GM10847 (cell line): ENCODE results near the gene LHFPL2.

Experiments used
- POLR2A ChIP-seq: IDR thresholded peaks from 2 replicates; pipeline ENCODE4 v1.6.1; 2011; ENCODE audit not compliant: insufficient read length; ENCODE audit errors: extremely low read depth

The LHFPL2 gene

GRCh38 chr5:78496373-78496772 is 152.2 kb downstream of the LHFPL2 start:
- no peak for TF ChIP-seq POLR2A

- TF ChIP-seq POLR2A: no peak
Observed at GRCh38 chr5:78495800-78496199, 152.8 kb downstream of the LHFPL2 start.

- no peak for TF ChIP-seq POLR2A
Observed at GRCh38 chr5:78492650-78493049, 155.9 kb downstream of the LHFPL2 start.

- TF ChIP-seq POLR2A: no peak
Observed at GRCh38 chr5:78492224-78492623, 156.3 kb downstream of the LHFPL2 start.

- TF ChIP-seq POLR2A: no peak
Observed at GRCh38 chr5:78490709-78491485, 157.7 kb downstream of the LHFPL2 start.

GRCh38 chr5:78487846-78488245 is 160.7 kb downstream of the LHFPL2 start:
- TF ChIP-seq POLR2A: no peak

- TF ChIP-seq POLR2A: no peak
Observed at GRCh38 chr5:78486218-78486617, 162.4 kb downstream of the LHFPL2 start.

- TF ChIP-seq POLR2A: no peak
Observed at GRCh38 chr5:78483809-78484521, 164.6 kb downstream of the LHFPL2 start.

- TF ChIP-seq POLR2A: no peak
Observed at GRCh38 chr5:78482948-78483347, 165.6 kb downstream of the LHFPL2 start.

- TF ChIP-seq POLR2A: no peak
Observed at GRCh38 chr5:78476795-78477194, 171.8 kb downstream of the LHFPL2 start.

- no peak for TF ChIP-seq POLR2A
Observed at GRCh38 chr5:78475370-78475769, 173.2 kb downstream of the LHFPL2 start.

- no peak for TF ChIP-seq POLR2A
Observed at GRCh38 chr5:78473751-78474150, 174.8 kb downstream of the LHFPL2 start.

- TF ChIP-seq POLR2A: no peak
Observed at GRCh38 chr5:78472469-78473106, 176.0 kb downstream of the LHFPL2 start.

GRCh38 chr5:78471896-78472295 is 176.7 kb downstream of the LHFPL2 start:
- no peak for TF ChIP-seq POLR2A

- TF ChIP-seq POLR2A: no peak
Observed at GRCh38 chr5:78467752-78468357, 180.7 kb downstream of the LHFPL2 start.

- TF ChIP-seq POLR2A: no peak
Observed at GRCh38 chr5:78467140-78467539, 181.4 kb downstream of the LHFPL2 start.
